Left kidney (tissue), 2 donors: ENCODE measurements around the gene MMEL1. TPM values are rescaled to one million over a fixed set of nuclear protein-coding genes. Genes with fewer than 3 reads are reported as not detected.
"Not testable (repeated sequence)": the region's sequence is repeated elsewhere in the genome, so short reads cannot be mapped to it uniquely, and the experiment has no call there.

Experiments used
- DNase-seq: peaks from one replicate; pipeline ENCODE4 v3.0.0-alpha.2; 2013
- polyA plus RNA-seq: library from polyadenylated mRNA; unstranded; fragments of 120-200 nt; gene quantifications from one replicate; pipeline ENCODE4 v1.2.1, GENCODE V29; 2013; ENCODE audit not compliant: insufficient read length

MMEL1 gene
- polyA plus RNA-seq, 1 donor: 1.6 TPM

GRCh38 chr1:2628191-2628932, 4.5 kb downstream of the MMEL1 start:
- DNase-seq: no peak

GRCh38 chr1:2627746-2628145, 5.1 kb downstream of the MMEL1 start:
- DNase-seq: no peak

- DNase-seq: not testable (repeated sequence)
Observed at GRCh38 chr1:2625748-2626147, 7.1 kb downstream of the MMEL1 start.

- no peak for DNase-seq
Observed at GRCh38 chr1:2625311-2625710, 7.5 kb downstream of the MMEL1 start.

GRCh38 chr1:2624735-2625300, 8.0 kb downstream of the MMEL1 start:
- DNase-seq: no peak

GRCh38 chr1:2623571-2624337, 9.1 kb downstream of the MMEL1 start:
- no peak for DNase-seq

GRCh38 chr1:2617971-2618470, 14.8 kb downstream of the MMEL1 start:
- DNase-seq: no peak

- DNase-seq: no peak
Observed at GRCh38 chr1:2614145-2614544, 18.7 kb downstream of the MMEL1 start.

GRCh38 chr1:2612591-2613365, 20.0 kb downstream of the MMEL1 start:
- DNase-seq: no peak

GRCh38 chr1:2611621-2612437, 21.0 kb downstream of the MMEL1 start:
- no peak for DNase-seq

GRCh38 chr1:2611031-2611501, 21.8 kb downstream of the MMEL1 start:
- DNase-seq: no peak

- no peak for DNase-seq
Observed at GRCh38 chr1:2610036-2610959, 22.5 kb downstream of the MMEL1 start.

- no peak for DNase-seq
Observed at GRCh38 chr1:2609319-2610035, 23.3 kb downstream of the MMEL1 start.

GRCh38 chr1:2607641-2608091, 25.1 kb downstream of the MMEL1 start:
- DNase-seq: no peak

- no peak for DNase-seq
Observed at GRCh38 chr1:2606881-2607621, 25.8 kb downstream of the MMEL1 start.

- no peak for DNase-seq
Observed at GRCh38 chr1:2606396-2606880, 26.4 kb downstream of the MMEL1 start.

GRCh38 chr1:2605509-2606395, 27.1 kb downstream of the MMEL1 start:
- DNase-seq: no peak
